ENCODE results near the gene PPM1H.

The PPM1H gene

GRCh38 chr12:62635649-62636048, 299.3 kb downstream of the PPM1H start:
- no peak for DNase-seq
- no peak overlapping the region for H3K4me3 ChIP-seq
- H3K36me3 ChIP-seq, result no peaks in the 10 kb centered on the region
- no peaks in the 10 kb centered on the region for H3K9me3 ChIP-seq
- H3K27me3 ChIP-seq, result no peaks in the 10 kb centered on the region
- intact Hi-C loops (cut with DNase I; ENCODE audit: low total_unique reads), result loop anchor here (10.0 kb wide), 1 partner anchor 159 kb away; no protein-coding TSS in a partner anchor
- no peak overlapping the region for H3K27ac ChIP-seq
- no peak for TF ChIP-seq CTCF (IDR thresholded peaks at IDR 0.05)
- peaks cover 0 to 14% (median 7%) of the 10 kb centered on the region in 4 donors for H3K4me1 ChIP-seq

- peak; percentile 56 to 83 for DNase-seq
- no peak for TF ChIP-seq CTCF (IDR thresholded peaks at IDR 0.05)
- Histone ChIP-seq H3K9me3 (no peaks in the 10 kb centered on the region), H3K27ac (peak overlapping the region; percentile 67 to 70), H3K27me3 (no peaks in the 10 kb centered on the region), H3K36me3 (no peaks in the 10 kb centered on the region), H3K4me3 (peak overlapping the region; percentile 60 to 61), H3K4me1 (peaks cover 0 to 14% (median 7%) of the 10 kb centered on the region in 4 donors)
- intact Hi-C loops (cut with DNase I; ENCODE audit: low total_unique reads), result loop anchor here (10.0 kb wide), 1 partner anchor 162 kb away; no protein-coding TSS in a partner anchor
These were observed 302.5 kb downstream of the PPM1H start for GRCh38 chr12:62632411-62632918.

GRCh38 chr12:62631471-62632410, 303.2 kb downstream of the PPM1H start:
- Histone ChIP-seq H3K4me3 (peak overlapping the region; percentile 60 to 61), H3K27ac (peak overlapping the region; percentile 67 to 70), H3K27me3 (no peaks in the 10 kb centered on the region), H3K9me3 (no peaks in the 10 kb centered on the region), H3K36me3 (no peaks in the 10 kb centered on the region), H3K4me1 (peaks cover 0 to 14% (median 7%) of the 10 kb centered on the region in 4 donors)
- peak in 1 of 2 experiments; percentile 29 for TF ChIP-seq CTCF (IDR thresholded peaks at IDR 0.05)
- DNase-seq, result peak; percentile 63 to 83
- intact Hi-C loops (cut with DNase I; ENCODE audit: low total_unique reads), result loop anchor here (10.0 kb wide), 1 partner anchor 163 kb away; no protein-coding TSS in a partner anchor

DNA sequence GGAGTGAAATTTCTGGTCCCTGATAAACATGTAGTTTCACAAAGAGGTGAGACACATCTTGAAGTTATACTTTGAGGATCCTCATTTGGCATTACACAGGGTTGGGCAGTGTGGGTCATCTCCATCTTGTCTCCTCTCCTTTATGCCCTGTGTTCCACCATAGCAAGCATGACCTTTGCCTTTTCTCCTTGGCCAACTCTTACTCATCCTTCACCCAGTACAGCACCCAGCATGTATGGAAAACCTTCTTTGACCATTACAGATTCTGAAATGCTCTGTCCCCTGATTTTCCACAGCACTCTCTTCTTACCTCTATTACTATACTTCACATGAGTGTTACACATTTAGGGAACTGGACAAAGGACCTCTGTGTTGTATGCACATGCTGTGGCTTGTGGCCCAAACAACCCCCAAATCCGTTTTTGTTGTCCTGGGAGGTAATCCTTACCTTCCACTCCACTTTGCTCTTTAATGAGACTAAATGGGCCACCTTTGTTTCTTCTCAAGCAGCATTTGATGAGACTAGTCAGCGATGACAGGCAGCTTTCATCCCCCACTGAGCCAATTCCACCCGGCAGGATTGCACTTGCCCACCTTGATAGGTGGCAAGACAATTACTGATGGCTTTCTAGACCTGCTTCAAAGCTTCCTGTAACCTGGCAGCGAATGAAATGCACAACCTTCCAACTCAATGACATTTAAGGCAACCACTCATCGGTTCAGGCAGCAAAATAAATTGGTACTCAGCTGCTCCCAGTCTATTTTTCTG, 304.8 kb downstream of the PPM1H start:
- intact Hi-C loops (cut with DNase I; ENCODE audit: low total_unique reads), result loop anchor here (10.0 kb wide), 1 partner anchor 165 kb away; no protein-coding TSS in a partner anchor
- Histone ChIP-seq H3K9me3 (no peaks in the 10 kb centered on the region), H3K36me3 (no peaks in the 10 kb centered on the region), H3K4me3 (no peak overlapping the region), H3K27ac (no peak overlapping the region), H3K4me1 (peaks cover 0 to 14% (median 7%) of the 10 kb centered on the region in 4 donors), H3K27me3 (no peaks in the 10 kb centered on the region)
- DNase-seq, result no peak
- TF ChIP-seq CTCF (IDR thresholded peaks at IDR 0.05), result no peak

DNA sequence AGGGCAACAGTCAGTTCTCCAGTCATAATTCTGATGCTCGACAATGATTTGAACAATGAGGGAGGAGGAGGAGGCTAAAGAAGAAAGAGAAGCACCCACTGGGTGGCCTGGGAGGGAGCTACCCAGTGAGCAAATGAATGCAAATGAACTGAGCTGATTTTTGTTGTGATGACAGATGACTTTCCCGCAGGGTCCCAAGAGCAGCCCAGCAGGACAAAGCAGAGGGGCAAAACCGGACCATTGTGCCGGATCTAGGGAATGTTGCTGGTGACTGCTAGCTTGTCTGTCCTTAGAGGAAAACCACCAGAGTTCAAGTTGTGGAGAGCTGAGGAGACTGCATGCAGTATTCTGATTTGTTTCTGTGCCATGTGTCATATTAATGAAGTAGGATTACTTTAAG, 305.5 kb downstream of the PPM1H start:
- H3K36me3 ChIP-seq, result no peaks in the 10 kb centered on the region
- no peaks in the 10 kb centered on the region for H3K9me3 ChIP-seq
- no peak for DNase-seq
- H3K27ac ChIP-seq, result no peak overlapping the region
- intact Hi-C loops (cut with DNase I; ENCODE audit: low total_unique reads), result no loop called here
- H3K4me3 ChIP-seq, result no peak overlapping the region
- H3K4me1 ChIP-seq, result peaks cover 0 to 14% (median 7%) of the 10 kb centered on the region in 4 donors
- TF ChIP-seq CTCF (IDR thresholded peaks at IDR 0.05), result no peak
- no peaks in the 10 kb centered on the region for H3K27me3 ChIP-seq
